ENCODE data around the gene PCSK6.

Gene PCSK6

GRCh38 chr15:101349047-101349951 is 140.2 kb downstream of the PCSK6 start:
- no peak overlapping the region for H3K4me3 ChIP-seq (ENCODE audit: control insufficient read depth, low read depth, low read length)
- no peak for TF ChIP-seq CTCF (IDR thresholded peaks at IDR 0.05; ENCODE audit: control insufficient read depth, insufficient read depth, low read depth, low read length, missing control alignments)
- DNase-seq (ENCODE audit: low read depth) = no peak

GRCh38 chr15:101348643-101349042 is 140.9 kb downstream of the PCSK6 start:
- no peak for DNase-seq (ENCODE audit: low read depth)
- no peak for TF ChIP-seq CTCF (IDR thresholded peaks at IDR 0.05; ENCODE audit: control insufficient read depth, insufficient read depth, low read depth, low read length, missing control alignments)
- H3K4me3 ChIP-seq (ENCODE audit: control insufficient read depth, low read depth, low read length) = no peak overlapping the region

- DNase-seq (ENCODE audit: low read depth) = no peak
- no peak for TF ChIP-seq CTCF (IDR thresholded peaks at IDR 0.05; ENCODE audit: control insufficient read depth, insufficient read depth, low read depth, low read length, missing control alignments)
- no peak overlapping the region for H3K4me3 ChIP-seq (ENCODE audit: control insufficient read depth, low read depth, low read length)
These were observed 141.5 kb downstream of the PCSK6 start for GRCh38 chr15:101348015-101348414.

- no peak for DNase-seq (ENCODE audit: low read depth)
- H3K4me3 ChIP-seq (ENCODE audit: control insufficient read depth, low read depth, low read length) = no peak overlapping the region
- TF ChIP-seq CTCF (IDR thresholded peaks at IDR 0.05; ENCODE audit: control insufficient read depth, insufficient read depth, low read depth, low read length, missing control alignments) = no peak
These were observed 142.1 kb downstream of the PCSK6 start for GRCh38 chr15:101347454-101347853.

- no peak for TF ChIP-seq CTCF (IDR thresholded peaks at IDR 0.05; ENCODE audit: control insufficient read depth, insufficient read depth, low read depth, low read length, missing control alignments)
- DNase-seq (ENCODE audit: low read depth) = no peak
- H3K4me3 ChIP-seq (ENCODE audit: control insufficient read depth, low read depth, low read length) = no peak overlapping the region
These were observed 142.6 kb downstream of the PCSK6 start for GRCh38 chr15:101346928-101347327.

- DNase-seq (ENCODE audit: low read depth) = no peak
- no peak for TF ChIP-seq CTCF (IDR thresholded peaks at IDR 0.05; ENCODE audit: control insufficient read depth, insufficient read depth, low read depth, low read length, missing control alignments)
- no peak overlapping the region for H3K4me3 ChIP-seq (ENCODE audit: control insufficient read depth, low read depth, low read length)
These were observed 147.5 kb downstream of the PCSK6 start for GRCh38 chr15:101342056-101342455.
